Nephron progenitor cell (in vitro differentiated cells): ENCODE measurements around the gene TNPO3.
"Not testable (repeated sequence)": the region's sequence is repeated elsewhere in the genome, so short reads cannot be mapped to it uniquely, and the experiment has no call there.

Source experiments
- DNase-seq: peaks from one replicate; pipeline ENCODE4 v3.0.0; 2021
- H3K27ac Mint-ChIP-seq: 2 replicates; pipeline ENCODE4 v1.8.0; 2021; ENCODE audit warnings: mild to moderate bottlenecking, moderate library complexity, mixed read lengths
- H3K27me3 Mint-ChIP-seq: 2 replicates; pipeline ENCODE4 v1.8.0; 2021; ENCODE audit warnings: mild to moderate bottlenecking, low read depth, mixed read lengths; ENCODE audit not compliant: poor library complexity
- H3K36me3 Mint-ChIP-seq: 2 replicates; pipeline ENCODE4 v1.8.0; 2021; ENCODE audit warnings: low read depth, mixed read lengths
- H3K4me1 Mint-ChIP-seq: 2 replicates; pipeline ENCODE4 v1.8.0; 2021; ENCODE audit warnings: mixed read lengths
- H3K4me3 Mint-ChIP-seq: 2 replicates; pipeline ENCODE4 v1.8.0; 2021; ENCODE audit warnings: mild to moderate bottlenecking, moderate library complexity, mixed read lengths
- H3K9me3 Mint-ChIP-seq: 2 replicates; pipeline ENCODE4 v1.8.0; 2021; ENCODE audit warnings: mild to moderate bottlenecking, moderate library complexity, mixed read lengths
- CTCF ChIP-seq: fragments of 200-600 bp; sonication (generic); IDR thresholded peaks from 2 replicates; pipeline ENCODE4 v1.5.0; 2021; ENCODE audit warnings: antibody characterized with exemption

Gene TNPO3

GRCh38 chr7:128913870-128914565, 140.9 kb downstream of the TNPO3 start:
- no peaks in the 10 kb centered on the region for H3K9me3 Mint-ChIP-seq
- no peak overlapping the region for H3K27ac Mint-ChIP-seq
- DNase-seq: no peak
- H3K4me3 Mint-ChIP-seq: peak overlapping the region; percentile 48
- TF ChIP-seq CTCF: no peak
- peaks cover 54% of the 10 kb centered on the region for H3K27me3 Mint-ChIP-seq
- no peaks in the 10 kb centered on the region for H3K36me3 Mint-ChIP-seq
- peaks cover 43% of the 10 kb centered on the region for H3K4me1 Mint-ChIP-seq

- peaks cover 54% of the 10 kb centered on the region for H3K4me1 Mint-ChIP-seq
- H3K36me3 Mint-ChIP-seq, H3K27ac Mint-ChIP-seq, H3K9me3 Mint-ChIP-seq, H3K4me3 Mint-ChIP-seq, DNase-seq: not testable (repeated sequence)
- H3K27me3 Mint-ChIP-seq: peaks cover 43% of the 10 kb centered on the region
Observed at GRCh38 chr7:128912709-128913495, 142.0 kb downstream of the TNPO3 start.

GRCh38 chr7:128912281-128912680, 142.6 kb downstream of the TNPO3 start:
- Mint-ChIP-seq H3K36me3 (no peaks in the 10 kb centered on the region), H3K27me3 (peaks cover 37% of the 10 kb centered on the region), H3K4me3 (peak overlapping the region; percentile 79), H3K4me1 (peaks cover 57% of the 10 kb centered on the region), H3K9me3 (no peaks in the 10 kb centered on the region), H3K27ac (peak overlapping the region; percentile 29)
- no peak for TF ChIP-seq CTCF
- no peak for DNase-seq

- no peak for TF ChIP-seq CTCF
- peaks cover 57% of the 10 kb centered on the region for H3K4me1 Mint-ChIP-seq
- H3K27ac Mint-ChIP-seq: peak overlapping the region; percentile 98
- H3K9me3 Mint-ChIP-seq: no peaks in the 10 kb centered on the region
- peak; percentile 71 for DNase-seq
- H3K36me3 Mint-ChIP-seq: peaks cover 4% of the 10 kb centered on the region
- H3K27me3 Mint-ChIP-seq: peaks cover 30% of the 10 kb centered on the region
- H3K4me3 Mint-ChIP-seq: peak overlapping the region; percentile 79
Observed at GRCh38 chr7:128911423-128912031, 143.4 kb downstream of the TNPO3 start.

- H3K4me3 Mint-ChIP-seq: peak within 1 kb of the TSS; percentile 85
Observed at GRCh38 chr7:128910569-128910945, 144.4 kb downstream of the TNPO3 start, which contains the start of gene KCP. KCP (minus strand) TSS chr7:128910709; CDS start chr7:128910676, 33 bp downstream.

More at GRCh38 chr7:128910569-128910945, 144.4 kb downstream of the TNPO3 start, which contains the start of gene KCP:
- H3K27ac Mint-ChIP-seq: peak within 1 kb of the TSS; percentile 98
- peaks cover 57% of the 10 kb centered on the region for H3K4me1 Mint-ChIP-seq
- no peak for TF ChIP-seq CTCF
- H3K9me3 Mint-ChIP-seq: no peaks in the 10 kb centered on the region
- peaks cover 21% of the 10 kb centered on the region for H3K27me3 Mint-ChIP-seq
- peaks cover 10% of the 10 kb centered on the region for H3K36me3 Mint-ChIP-seq
- peak; percentile 77 for DNase-seq
